Mesendoderm (in vitro differentiated cells): ENCODE data around the gene GRK1.
"Not testable (repeated sequence)": the region's sequence is repeated elsewhere in the genome, so short reads cannot be mapped to it uniquely, and the experiment has no call there.

Experiments
- DNase-seq: peaks from one replicate; pipeline ENCODE4 v3.0.0; 2013
- H2AK5ac ChIP-seq: 2 replicates; pipeline ENCODE4 v1.6.1; 2013; ENCODE audit warnings: low read length, inconsistent platforms
- H2BK120ac ChIP-seq: 2 replicates; pipeline ENCODE4 v1.6.1; 2013; ENCODE audit warnings: low read depth, mild to moderate bottlenecking, low read length, moderate library complexity, mixed read lengths
- H2BK15ac ChIP-seq: replicated peaks from 2 replicates; pipeline ENCODE4 v1.6.1; 2013; ENCODE audit warnings: low read depth, mild to moderate bottlenecking, moderate library complexity
- H2BK5ac ChIP-seq: 2 replicates; pipeline ENCODE4 v1.6.1; 2013; ENCODE audit warnings: low read length, inconsistent platforms
- H3K18ac ChIP-seq: 2 replicates; pipeline ENCODE4 v1.6.1; 2013; ENCODE audit warnings: mild to moderate bottlenecking, low read length, mixed read lengths
- H3K23ac ChIP-seq: one replicate; pipeline ENCODE4 v1.6.1; 2013; ENCODE audit warnings: low read length
- H3K27ac ChIP-seq: 2 replicates; pipeline ENCODE4 v1.5.1; 2013; ENCODE audit warnings: low read depth, mild to moderate bottlenecking, inconsistent platforms, low read length, moderate library complexity
- H3K27me3 ChIP-seq: 2 replicates; pipeline ENCODE4 v1.6.1; 2013; ENCODE audit warnings: low read length, control low read depth, mild to moderate bottlenecking, inconsistent platforms; ENCODE audit not compliant: insufficient read depth, poor library complexity
- H3K36me3 ChIP-seq: 2 replicates; pipeline ENCODE4 v1.6.1; 2013; ENCODE audit warnings: low read length, inconsistent platforms; ENCODE audit not compliant: control insufficient read depth, insufficient read depth
- H3K4ac ChIP-seq: one replicate; pipeline ENCODE4 v1.6.1; 2013; ENCODE audit warnings: low read depth, mild to moderate bottlenecking, low read length, moderate library complexity
- H3K4me1 ChIP-seq: 2 replicates; pipeline ENCODE4 v1.6.1; 2013; ENCODE audit warnings: low read depth, low read length, inconsistent platforms; ENCODE audit not compliant: control insufficient read depth
- H3K4me2 ChIP-seq: 2 replicates; pipeline ENCODE4 v1.6.1; 2013; ENCODE audit warnings: low read length
- H3K4me3 ChIP-seq: 2 replicates; pipeline ENCODE4 v1.5.1; 2013; ENCODE audit warnings: mild to moderate bottlenecking, low read length
- H3K56ac ChIP-seq: one replicate; pipeline ENCODE4 v1.6.1; 2013; ENCODE audit warnings: low read length
- H3K79me1 ChIP-seq: 2 replicates; pipeline ENCODE4 v1.6.1; 2013; ENCODE audit warnings: low read length, inconsistent platforms
- H3K79me2 ChIP-seq: 2 replicates; pipeline ENCODE4 v1.6.1; 2013; ENCODE audit warnings: mild to moderate bottlenecking, low read length; ENCODE audit not compliant: control insufficient read depth, insufficient read depth
- H3K9ac ChIP-seq: 2 replicates; pipeline ENCODE4 v1.6.1; 2013; ENCODE audit warnings: low read length, inconsistent platforms
- H4K5ac ChIP-seq: one replicate; pipeline ENCODE4 v1.6.1; 2013; ENCODE audit warnings: low read length
- H4K8ac ChIP-seq: one replicate; pipeline ENCODE4 v1.6.1; 2013; ENCODE audit warnings: low read depth, mild to moderate bottlenecking, control low read depth, low read length, moderate library complexity
- WGBS: extraction: QIAGEN DNeasy Blood & Tissue Kit; methylation state at CpG from one replicate; pipeline ENCODE4 v1.1.7; 2013; ENCODE audit warnings: low lambda C conversion rate, missing lambda C conversion rate; ENCODE audit not compliant: insufficient coverage; ENCODE audit errors: extremely low coverage; 5-methylcytosine and 5-hydroxymethylcytosine counted together

Gene GRK1

DNA sequence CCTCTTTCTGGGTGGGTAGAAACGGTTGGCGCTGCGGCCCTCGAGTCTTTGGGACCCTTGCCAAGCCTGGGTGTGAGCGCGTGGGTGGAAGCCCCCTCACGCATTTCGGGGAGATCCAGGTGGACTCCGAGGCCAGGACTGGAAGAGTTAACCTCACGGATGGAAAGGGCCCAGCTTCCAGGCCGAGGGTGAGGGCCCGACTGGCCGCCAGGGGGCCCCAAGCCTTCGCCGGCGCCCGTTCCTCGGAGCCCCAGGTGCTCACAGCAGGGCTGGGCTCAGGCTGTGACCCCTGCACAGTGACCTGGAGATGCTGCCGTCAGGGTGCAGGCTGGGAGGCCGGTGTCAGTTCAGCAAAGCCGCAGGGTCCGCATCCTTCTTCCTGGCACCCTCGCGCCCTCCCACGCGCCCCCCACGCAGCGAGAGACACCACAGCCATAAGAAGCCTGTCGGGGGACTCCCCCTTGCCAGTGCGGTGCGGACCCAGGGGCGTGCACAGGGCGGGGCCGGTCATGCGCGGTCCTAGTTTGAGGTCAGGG is 57.8 kb downstream of the GRK1 start:
- no peaks in the 10 kb centered on the region for H3K27me3 ChIP-seq

DNA sequence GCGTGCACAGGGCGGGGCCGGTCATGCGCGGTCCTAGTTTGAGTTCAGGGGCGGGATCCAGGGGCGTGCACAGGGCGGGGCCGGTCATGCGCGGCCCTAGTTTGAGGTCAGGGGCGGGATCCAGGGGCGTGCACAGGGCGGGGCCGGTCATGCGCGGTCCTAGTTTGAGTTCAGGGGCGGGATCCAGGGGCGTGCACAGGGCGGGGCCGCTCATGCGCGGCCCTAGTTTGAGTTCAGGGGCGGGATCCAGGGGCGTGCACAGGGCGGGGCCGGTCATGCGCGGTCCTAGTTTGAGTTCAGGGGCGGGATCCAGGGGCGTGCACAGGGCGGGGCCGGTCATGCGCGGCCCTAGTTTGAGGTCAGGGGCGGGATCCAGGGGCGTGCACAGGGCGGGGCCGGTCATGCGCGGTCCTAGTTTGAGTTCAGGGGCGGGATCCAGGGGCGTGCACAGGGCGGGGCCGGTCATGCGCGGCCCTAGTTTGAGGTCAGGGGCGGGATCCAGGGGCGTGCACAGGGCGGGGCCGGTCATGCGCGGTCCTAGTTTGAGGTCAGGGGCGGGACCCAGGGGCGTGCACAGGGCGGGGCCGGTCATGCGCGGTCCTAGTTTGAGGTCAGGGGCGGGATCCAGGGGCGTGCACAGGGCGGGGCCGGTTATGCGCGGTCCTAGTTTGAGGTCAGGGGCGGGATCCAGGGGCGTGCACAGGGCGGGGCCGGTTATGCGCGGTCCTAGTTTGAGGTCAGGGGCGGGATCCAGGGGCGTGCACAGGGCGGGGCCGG is 58.5 kb downstream of the GRK1 start:
- not testable (repeated sequence) for H2BK120ac ChIP-seq, H3K18ac ChIP-seq, H2BK15ac ChIP-seq, H3K23ac ChIP-seq, H3K79me2 ChIP-seq, H2AK5ac ChIP-seq, H3K27ac ChIP-seq, H3K36me3 ChIP-seq, H3K4me2 ChIP-seq, H3K4me3 ChIP-seq, H3K9ac ChIP-seq, H3K27me3 ChIP-seq, DNase-seq, H3K56ac ChIP-seq, H2BK5ac ChIP-seq, H3K4ac ChIP-seq, H4K8ac ChIP-seq, H4K5ac ChIP-seq, H3K79me1 ChIP-seq
- H3K4me1 ChIP-seq = peaks cover 11% of the 10 kb centered on the region
- no CpG with 5 or more reads among the region's 75 CpGs for WGBS

More for the DNA sequence above, 57.8 kb downstream of the GRK1 start:
- Histone ChIP-seq H3K4me1 (peaks cover 11% of the 10 kb centered on the region), H3K4me3 (no peak overlapping the region), H3K4me2 (peak overlapping the region; percentile 28), H4K5ac (no peak overlapping the region), H3K23ac (no peak overlapping the region), H3K36me3 (no peaks in the 10 kb centered on the region), H2BK5ac (no peak overlapping the region), H2BK15ac (no peak overlapping the region), H3K56ac (peak overlapping the region; percentile 80), H3K27ac (no peak overlapping the region), H3K9ac (no peak overlapping the region), H4K8ac (no peak overlapping the region), H3K18ac (no peak overlapping the region), H3K79me2 (no peaks in the 10 kb centered on the region), H3K79me1 (no peaks in the 10 kb centered on the region), H2AK5ac (no peak overlapping the region), H2BK120ac (no peak overlapping the region), H3K4ac (no peak overlapping the region)
- WGBS = no CpG with 5 or more reads among the region's 36 CpGs
- peak; percentile 76 for DNase-seq

DNA sequence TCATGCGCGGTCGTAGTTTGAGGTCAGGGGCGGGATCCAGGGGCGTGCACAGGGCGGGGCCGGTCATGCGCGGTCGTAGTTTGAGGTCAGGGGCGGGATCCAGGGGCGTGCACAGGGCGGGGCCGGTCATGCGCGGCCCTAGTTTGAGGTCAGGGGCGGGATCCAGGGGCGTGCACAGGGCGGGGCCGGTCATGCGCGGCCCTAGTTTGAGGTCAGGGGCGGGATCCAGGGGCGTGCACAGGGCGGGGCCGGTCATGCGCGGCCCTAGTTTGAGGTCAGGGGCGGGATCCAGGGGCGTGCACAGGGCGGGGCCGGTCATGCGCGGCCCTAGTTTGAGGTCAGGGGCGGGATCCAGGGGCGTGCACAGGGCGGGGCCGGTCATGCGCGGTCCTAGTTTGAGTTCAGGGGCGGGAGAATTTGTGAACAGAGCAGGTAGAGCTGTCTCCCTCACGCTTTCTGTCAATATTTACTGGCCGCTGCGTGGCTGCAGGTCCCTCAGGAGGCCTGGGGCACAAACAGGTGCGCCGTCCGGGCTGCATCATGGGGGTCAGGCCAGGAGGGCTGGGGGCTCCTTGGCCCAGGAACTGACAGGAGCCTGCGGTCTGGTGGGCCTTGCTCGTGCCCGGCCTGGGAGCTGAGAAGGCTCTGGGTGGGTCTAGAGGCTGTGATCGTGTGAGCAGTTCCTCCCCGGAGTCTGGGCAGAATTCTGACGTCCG is 59.2 kb downstream of the GRK1 start:
- H4K8ac ChIP-seq, H3K4ac ChIP-seq, H2BK120ac ChIP-seq, H3K56ac ChIP-seq, H3K4me3 ChIP-seq, H3K27ac ChIP-seq, H3K18ac ChIP-seq, H3K36me3 ChIP-seq, H2BK15ac ChIP-seq, H3K4me2 ChIP-seq, H3K9ac ChIP-seq, H3K27me3 ChIP-seq, H3K23ac ChIP-seq, H2AK5ac ChIP-seq, H3K79me2 ChIP-seq, H4K5ac ChIP-seq, H3K79me1 ChIP-seq, DNase-seq, H2BK5ac ChIP-seq: not testable (repeated sequence)
- peaks cover 11% of the 10 kb centered on the region for H3K4me1 ChIP-seq
- WGBS = no CpG with 5 or more reads among the region's 54 CpGs

- Histone ChIP-seq H2BK5ac (no peak overlapping the region), H3K4me1 (peaks cover 11% of the 10 kb centered on the region), H3K4me3 (no peak overlapping the region), H3K9ac (no peak overlapping the region), H3K36me3 (no peaks in the 10 kb centered on the region), H4K8ac (no peak overlapping the region), H3K27me3 (no peaks in the 10 kb centered on the region), H2BK15ac (no peak overlapping the region), H3K79me2 (no peaks in the 10 kb centered on the region), H2AK5ac (no peak overlapping the region), H3K23ac (no peak overlapping the region), H3K18ac (no peak overlapping the region), H3K79me1 (no peaks in the 10 kb centered on the region), H3K56ac (no peak overlapping the region), H3K4me2 (no peak overlapping the region), H4K5ac (no peak overlapping the region), H2BK120ac (no peak overlapping the region), H3K27ac (no peak overlapping the region), H3K4ac (no peak overlapping the region)
- DNase-seq = no peak
- WGBS = no CpG with 5 or more reads among the region's 10 CpGs
These were observed 60.0 kb downstream of the GRK1 start for GRCh38 chr13:113726961-113727411.

- Histone ChIP-seq H3K4me1 (peaks cover 7% of the 10 kb centered on the region), H2BK120ac (no peak overlapping the region), H4K8ac (no peak overlapping the region), H4K5ac (no peak overlapping the region), H3K79me1 (no peaks in the 10 kb centered on the region), H2BK5ac (no peak overlapping the region), H3K4me3 (no peak overlapping the region), H2AK5ac (no peak overlapping the region), H3K4me2 (no peak overlapping the region), H3K36me3 (no peaks in the 10 kb centered on the region), H3K4ac (no peak overlapping the region), H3K79me2 (no peaks in the 10 kb centered on the region), H3K23ac (no peak overlapping the region), H3K27me3 (no peaks in the 10 kb centered on the region), H2BK15ac (no peak overlapping the region), H3K18ac (no peak overlapping the region), H3K27ac (no peak overlapping the region), H3K56ac (no peak overlapping the region), H3K9ac (no peak overlapping the region)
- no CpG with 5 or more reads among the region's 16 CpGs for WGBS
- no peak for DNase-seq
These were observed 61.6 kb downstream of the GRK1 start for GRCh38 chr13:113728571-113729054.
